ENCODE data around the gene PPP1R15B.
"Not testable (repeated sequence)": the region's sequence is repeated elsewhere in the genome, so short reads cannot be mapped to it uniquely, and the experiment has no call there.

The PPP1R15B gene

DNA sequence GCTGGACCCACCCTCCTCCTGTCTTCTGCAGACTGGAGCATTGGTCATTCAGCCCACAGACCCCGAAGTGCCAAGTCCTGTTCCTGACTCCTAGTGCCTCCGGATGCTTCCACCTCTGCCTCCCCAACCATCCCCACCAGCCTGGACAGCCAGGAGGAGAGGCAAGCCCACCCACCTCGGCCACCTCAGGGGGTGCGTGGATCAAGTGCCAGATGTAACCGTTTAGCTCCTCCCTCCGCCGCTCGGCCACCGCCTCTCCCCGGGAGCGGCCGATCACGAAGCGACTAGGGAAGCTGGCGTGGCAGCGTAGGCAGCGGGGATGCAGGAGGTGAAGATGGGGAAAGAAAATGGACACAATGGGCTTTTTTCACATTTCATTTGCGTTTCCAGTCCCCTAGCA lies 18.1 kb upstream of the PPP1R15B start:
- TF ChIP-seq, protein P1, sequence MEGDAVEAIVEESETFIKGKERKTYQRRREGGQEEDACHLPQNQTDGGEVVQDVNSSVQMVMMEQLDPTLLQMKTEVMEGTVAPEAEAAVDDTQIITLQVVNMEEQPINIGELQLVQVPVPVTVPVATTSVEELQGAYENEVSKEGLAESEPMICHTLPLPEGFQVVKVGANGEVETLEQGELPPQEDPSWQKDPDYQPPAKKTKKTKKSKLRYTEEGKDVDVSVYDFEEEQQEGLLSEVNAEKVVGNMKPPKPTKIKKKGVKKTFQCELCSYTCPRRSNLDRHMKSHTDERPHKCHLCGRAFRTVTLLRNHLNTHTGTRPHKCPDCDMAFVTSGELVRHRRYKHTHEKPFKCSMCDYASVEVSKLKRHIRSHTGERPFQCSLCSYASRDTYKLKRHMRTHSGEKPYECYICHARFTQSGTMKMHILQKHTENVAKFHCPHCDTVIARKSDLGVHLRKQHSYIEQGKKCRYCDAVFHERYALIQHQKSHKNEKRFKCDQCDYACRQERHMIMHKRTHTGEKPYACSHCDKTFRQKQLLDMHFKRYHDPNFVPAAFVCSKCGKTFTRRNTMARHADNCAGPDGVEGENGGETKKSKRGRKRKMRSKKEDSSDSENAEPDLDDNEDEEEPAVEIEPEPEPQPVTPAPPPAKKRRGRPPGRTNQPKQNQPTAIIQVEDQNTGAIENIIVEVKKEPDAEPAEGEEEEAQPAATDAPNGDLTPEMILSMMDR (IDR thresholded peaks at IDR 0.05; ENCODE audit: borderline replicate concordance, insufficient read depth, low read depth, low read length) = no peak

DNA sequence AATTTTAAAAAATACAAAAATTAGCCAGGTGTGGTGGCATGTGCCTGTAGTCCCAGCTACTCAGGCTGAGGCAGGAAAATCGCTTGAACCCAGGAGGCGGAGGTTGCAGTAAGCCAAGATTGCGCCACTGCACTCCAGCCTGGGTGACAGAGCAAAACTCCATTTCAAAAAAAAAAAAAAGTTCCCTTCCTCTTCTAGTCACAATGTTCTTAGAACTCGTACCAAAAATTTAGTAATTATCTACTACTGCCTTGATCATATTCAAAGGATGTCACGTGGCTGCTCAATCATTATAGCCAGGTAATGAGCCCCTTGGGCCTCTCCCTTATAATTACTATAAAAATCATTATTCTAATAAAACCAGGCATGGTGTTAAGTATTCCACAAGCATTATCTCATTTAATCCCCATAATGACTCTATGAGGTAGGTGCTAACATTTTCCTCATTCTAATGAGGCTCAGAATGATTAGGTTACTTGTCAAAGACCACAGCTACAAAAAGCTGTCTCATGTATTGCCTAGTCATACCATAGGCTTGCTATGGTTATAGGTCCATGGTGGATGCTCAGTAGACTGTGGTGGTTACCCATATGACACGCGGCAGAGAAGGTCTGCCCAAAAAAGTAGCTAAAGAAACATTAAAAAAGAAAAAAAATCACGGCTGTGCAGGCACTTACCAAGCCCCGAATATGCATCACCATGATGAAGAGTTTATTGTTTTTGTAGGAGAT lies 15.5 kb upstream of the PPP1R15B start:
- TF ChIP-seq, protein P1 (IDR thresholded peaks at IDR 0.05; ENCODE audit: borderline replicate concordance, insufficient read depth, low read depth, low read length) = no peak
- no peak overlapping the region for H3K4me3 ChIP-seq (ENCODE audit: low read depth, low read length)

More for the DNA sequence above, 18.1 kb upstream of the PPP1R15B start:
- no peak overlapping the region for H3K4me3 ChIP-seq (ENCODE audit: low read depth, low read length)

- no peak overlapping the region for H3K4me3 ChIP-seq (ENCODE audit: low read depth, low read length)
- TF ChIP-seq, protein P1 (IDR thresholded peaks at IDR 0.05; ENCODE audit: borderline replicate concordance, insufficient read depth, low read depth, low read length) = no peak
These were observed 14.9 kb upstream of the PPP1R15B start for GRCh38 chr1:204426474-204426873.

- H3K4me3 ChIP-seq (ENCODE audit: low read depth, low read length) = no peak overlapping the region
- TF ChIP-seq, protein P1 (IDR thresholded peaks at IDR 0.05; ENCODE audit: borderline replicate concordance, insufficient read depth, low read depth, low read length) = no peak
These were observed 14.4 kb upstream of the PPP1R15B start for GRCh38 chr1:204426035-204426436.

DNA sequence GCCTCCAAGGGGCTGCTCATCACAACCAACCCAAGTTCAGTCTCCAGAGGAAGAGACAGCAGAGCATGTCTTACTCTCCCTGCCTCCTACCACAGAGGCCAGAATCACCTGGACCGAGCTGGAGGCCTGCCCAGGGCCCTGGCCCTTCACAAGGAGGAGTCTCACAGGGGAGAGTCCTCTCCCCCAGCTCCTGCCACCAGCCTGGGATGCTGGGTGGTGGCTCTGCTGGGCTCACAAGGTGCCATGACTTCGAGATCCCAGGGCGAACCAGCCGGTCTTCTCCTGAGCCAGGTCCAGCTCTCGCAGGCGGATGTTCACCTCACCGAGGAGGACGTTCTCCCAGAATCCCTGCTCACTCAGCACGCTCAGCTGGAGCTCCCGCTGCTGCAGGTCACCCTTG lies 13.0 kb upstream of the PPP1R15B start:
- H3K4me3 ChIP-seq (ENCODE audit: low read depth, low read length) = no peak overlapping the region
- TF ChIP-seq, protein P1 (IDR thresholded peaks at IDR 0.05; ENCODE audit: borderline replicate concordance, insufficient read depth, low read depth, low read length) = no peak

DNA sequence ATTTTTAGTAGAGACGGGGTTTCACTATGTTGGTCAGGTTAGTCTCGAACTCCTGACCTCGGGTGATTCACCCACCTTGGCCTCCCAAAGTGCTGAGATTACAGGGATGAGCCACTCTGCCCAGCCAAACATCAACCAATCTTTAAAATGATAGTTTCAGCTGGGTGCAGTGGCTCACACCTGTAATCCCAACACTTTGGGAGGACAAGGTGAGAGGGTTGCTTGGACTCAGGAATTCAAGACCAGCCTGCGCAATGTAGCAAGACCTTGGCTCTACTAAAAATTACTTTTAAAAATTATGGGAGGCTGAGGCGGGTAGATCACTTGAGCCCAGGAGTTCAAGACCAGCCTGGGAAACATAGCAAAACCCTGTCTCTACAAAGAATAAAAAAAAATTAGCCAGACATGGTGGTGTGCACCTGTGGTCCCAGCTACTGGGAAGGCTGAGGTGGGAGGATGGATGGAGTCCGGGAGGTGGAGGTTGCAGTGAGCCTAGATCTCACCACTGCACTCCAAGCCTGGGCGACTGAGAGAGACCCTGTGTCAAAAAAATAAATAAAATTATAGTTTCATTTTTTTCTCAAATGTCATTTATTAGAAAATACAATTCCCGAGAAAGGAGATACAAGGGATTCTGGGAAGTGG lies 10.6 kb upstream of the PPP1R15B start:
- not testable (repeated sequence) for H3K4me3 ChIP-seq (ENCODE audit: low read depth, low read length)

DNA sequence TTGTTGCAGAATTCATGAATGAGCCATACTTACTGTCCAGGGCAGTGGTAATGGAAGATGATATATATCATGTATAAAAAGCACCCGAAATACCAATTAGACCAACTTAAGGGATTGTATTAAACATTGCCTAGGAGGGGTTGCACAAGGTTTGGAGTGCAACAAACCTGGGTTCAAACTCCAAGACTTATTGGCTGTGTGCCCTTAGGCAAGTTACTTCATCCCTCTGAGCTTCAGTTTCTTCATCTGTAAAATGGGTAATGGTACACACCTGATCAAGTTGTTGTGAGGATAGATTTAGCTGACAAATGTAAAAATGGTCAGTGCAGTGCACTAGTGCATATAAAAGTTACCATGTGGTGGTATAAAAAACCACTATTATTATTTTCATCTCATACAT lies 9.8 kb upstream of the PPP1R15B start:
- TF ChIP-seq, protein P1 (IDR thresholded peaks at IDR 0.05; ENCODE audit: borderline replicate concordance, insufficient read depth, low read depth, low read length) = no peak
- no peak overlapping the region for H3K4me3 ChIP-seq (ENCODE audit: low read depth, low read length)

All from GM12875 (cell line).